HG03469 (cell line): ENCODE measurements around the gene ARHGAP23.

Experiments used
- ATAC-seq: cut with Tn5 transposase; IDR thresholded peaks from one replicate; pipeline ENCODE4 v1.9.1; 2021; ENCODE audit warnings: mild to moderate bottlenecking, moderate library complexity, moderate number of reproducible peaks; ENCODE audit not compliant: unreplicated experiment

Gene ARHGAP23

DNA sequence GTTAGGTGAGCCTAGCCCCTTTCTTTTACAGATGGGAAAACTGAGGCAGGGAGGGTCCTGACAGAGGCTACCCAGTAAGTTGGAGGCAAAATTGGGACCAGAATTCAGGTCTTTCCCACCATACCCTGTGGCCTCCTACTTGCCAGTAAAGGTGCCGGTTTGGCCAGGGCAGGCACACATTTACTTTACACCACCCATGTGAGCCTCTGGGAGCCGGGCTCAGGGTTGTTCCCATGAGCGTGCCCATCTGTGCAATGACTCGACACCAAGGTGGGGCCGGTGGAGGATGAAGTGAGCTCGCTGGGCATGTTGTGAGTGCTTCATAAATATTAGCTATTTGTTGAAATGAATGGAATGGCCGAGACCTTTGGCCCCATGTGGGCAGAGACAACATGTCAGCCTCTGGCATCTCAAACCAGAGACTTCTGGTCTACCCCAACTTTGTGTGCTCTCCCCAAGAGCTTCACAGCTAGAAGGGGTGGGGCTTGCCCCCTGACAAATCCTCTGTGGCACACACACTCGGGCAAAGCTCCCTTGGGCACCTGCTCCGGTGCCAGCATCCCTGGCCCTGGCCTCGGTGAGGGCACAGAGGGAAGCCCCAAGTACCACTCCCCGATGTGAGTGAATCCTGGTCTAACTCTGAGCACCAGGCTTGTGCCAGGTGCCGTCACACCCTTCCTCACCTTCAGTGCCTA, 117.4 kb downstream of the ARHGAP23 start:
- no peak for ATAC-seq

DNA sequence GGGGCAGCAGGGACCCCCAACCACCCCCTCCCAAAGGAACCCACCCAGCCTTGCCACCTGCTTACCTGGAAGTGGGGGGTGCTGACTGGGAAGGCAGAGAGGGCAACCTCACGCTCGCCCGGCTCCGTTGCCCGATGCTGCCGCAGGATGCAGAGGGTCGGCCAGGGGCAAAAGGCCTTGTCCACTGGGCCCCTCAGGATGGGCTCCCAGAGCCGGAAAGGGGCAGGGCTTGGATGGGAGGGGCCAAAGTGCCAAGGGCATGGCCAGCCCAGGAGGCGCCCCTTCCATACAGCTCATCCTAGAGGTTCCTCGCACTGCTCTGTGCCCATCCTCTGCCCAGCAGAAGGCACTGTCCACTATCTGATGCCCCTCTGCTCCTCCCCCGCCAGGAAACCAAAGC, 118.1 kb downstream of the ARHGAP23 start:
- ATAC-seq = no peak

DNA sequence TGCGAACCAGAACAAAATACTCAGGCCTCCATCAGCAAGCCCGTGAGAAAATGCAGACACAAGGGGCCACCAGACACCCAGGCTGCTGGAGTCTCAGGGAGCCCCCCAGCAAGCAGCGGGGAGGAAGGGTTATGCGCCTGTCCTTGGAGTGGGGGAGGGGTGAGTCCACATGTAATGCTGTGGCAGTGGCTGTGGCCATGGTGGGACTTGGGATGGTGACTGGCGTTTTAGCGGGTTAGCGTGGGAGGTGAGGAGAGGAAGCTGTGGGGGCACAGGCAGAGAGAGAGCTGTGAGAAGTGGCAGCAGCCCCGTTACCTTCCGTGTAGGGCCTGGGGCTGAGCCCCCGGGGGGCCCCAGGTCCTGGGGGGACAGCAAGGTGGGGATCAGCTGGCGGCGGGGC, 119.2 kb downstream of the ARHGAP23 start:
- ATAC-seq = no peak

DNA sequence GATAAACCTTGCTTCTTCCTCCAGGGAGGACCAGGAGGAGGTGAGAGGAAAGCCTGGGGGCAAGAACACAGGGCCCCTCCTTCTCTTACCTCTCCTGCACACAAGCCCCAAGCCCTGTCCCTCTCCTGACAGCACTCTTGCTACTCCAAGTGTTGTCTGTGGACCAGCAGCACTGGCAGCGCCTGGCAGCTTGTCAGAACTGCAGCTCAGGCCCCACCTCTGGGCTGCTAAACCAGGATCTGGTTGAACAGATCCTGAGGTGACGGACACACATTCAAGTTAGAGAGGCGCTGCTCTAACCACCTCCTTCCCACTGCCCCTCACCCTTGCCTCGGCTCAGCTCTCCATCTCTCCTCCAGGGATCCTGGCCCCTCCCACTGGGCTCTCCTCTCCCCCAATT, 121.0 kb downstream of the ARHGAP23 start:
- ATAC-seq = no peak

DNA sequence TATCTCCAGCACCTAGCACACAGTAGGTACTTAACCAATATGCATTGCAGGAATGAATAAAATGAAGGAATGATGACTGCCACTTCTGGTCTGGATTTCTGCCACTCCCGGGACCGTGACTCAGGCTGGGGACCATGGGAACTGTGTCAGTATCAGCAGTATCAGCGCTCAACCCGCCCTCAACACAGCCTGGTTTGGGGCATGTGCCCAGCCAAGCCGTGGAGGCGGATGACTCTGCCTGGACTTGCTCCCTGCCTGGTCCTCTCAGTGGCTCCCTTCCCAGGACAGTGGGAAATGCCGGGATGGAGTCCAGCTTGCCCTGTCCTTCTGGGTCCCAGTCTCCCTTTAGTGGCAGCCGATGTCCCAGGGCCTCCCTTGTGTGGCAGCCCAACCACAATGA, 122.4 kb downstream of the ARHGAP23 start:
- ATAC-seq = no peak

DNA sequence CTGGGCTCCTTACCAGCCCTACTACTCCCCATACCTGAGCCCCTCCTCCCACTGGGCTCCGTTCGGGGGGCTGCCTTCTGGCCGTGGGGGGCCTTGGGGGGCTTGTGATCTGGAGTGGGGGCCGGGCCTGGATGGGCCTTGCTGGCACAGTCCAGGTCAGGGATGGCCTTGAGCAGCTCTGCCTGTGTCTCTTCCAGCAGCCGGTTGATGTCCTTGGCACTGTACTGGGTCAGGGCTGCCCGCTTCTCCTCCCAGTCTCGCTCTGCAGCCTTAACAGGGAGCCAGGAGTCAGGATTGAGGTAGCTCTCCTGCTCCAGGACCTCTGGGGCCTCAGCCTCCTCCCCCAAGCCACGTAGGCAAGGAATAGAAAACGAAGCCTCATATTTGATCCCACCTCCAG, 122.9 kb downstream of the ARHGAP23 start:
- ATAC-seq = no peak

DNA sequence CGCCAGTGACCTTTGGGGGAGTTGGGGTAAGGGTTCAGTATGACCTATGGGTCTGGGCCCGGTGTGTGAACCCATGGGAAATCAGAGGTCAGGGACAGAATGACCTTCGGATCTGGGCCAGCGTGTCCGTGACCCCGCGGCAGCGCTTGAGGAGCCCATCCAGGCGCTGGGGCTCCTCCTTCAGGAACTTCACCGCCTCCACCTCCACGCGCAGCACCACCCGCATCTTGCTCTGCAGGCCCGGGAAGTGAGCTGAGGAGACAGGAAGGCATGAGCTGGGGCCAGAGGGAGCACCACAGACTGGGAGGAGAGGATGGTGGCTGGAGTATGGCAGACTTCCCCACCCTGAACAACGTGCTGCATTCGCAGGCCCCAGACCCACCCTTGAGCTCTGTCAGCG, 124.1 kb downstream of the ARHGAP23 start:
- ATAC-seq = no peak

DNA sequence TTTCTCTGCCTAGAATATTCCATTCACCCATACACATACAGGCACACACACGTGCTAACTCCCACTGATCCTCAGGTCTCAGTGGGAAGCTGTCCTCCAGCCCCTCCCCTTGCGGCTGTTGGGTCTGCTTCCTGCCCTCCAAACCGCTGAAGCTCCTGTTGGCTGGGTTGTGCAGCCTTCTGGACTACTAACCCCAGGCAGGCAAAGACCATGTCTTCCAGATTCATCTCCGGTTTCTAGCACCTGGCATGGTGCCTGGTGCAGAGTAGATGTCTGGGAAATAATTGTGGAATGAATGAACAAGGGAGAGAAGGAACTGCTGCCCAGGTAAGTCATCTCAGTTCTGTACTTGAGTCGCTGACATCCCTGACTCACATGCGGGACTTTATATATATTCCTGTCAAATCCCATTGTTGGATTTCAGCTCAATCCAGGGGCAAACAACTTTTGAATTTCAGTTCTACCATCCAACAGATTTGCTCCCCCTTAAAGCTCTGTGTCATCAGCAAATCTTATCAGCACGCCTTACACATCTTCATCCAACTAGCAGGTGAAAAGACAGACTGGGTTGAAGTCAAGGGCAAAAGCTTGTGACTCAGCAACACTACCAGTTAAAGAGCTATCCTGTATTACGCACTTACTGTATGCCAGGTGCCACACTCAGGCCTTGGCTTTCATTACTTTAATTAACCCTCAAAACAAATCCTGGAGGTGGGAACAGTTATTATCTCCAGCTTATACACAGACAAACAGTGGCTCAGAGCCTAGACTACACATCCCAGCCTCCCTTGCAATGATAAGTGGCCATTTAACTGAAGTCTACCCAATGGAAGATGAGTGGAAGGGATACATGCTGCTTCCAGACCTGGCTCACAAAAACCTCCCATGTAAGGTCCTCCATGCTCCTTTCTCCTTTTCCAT, 126.4 kb downstream of the ARHGAP23 start:
- no peak for ATAC-seq

DNA sequence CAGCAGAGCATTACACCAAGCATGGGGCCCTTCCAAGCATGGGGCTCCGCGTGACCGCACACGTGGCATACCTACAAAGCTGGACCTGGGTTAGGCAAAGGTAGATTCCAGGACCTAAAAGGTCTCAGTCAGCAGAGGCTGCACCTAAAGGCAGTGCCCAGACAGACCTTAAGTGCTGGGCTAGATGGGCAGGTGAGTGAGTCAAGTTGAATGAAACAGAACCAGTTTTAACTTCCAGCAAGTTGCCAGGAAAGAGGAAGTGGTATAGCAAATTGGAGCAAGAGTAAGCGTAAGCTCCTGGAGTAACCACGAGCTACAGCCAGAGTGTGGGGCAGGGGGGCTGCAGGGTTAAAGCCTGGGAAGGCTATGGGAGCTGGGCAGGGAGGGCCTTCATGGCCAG, 128.0 kb downstream of the ARHGAP23 start:
- ATAC-seq = no peak

DNA sequence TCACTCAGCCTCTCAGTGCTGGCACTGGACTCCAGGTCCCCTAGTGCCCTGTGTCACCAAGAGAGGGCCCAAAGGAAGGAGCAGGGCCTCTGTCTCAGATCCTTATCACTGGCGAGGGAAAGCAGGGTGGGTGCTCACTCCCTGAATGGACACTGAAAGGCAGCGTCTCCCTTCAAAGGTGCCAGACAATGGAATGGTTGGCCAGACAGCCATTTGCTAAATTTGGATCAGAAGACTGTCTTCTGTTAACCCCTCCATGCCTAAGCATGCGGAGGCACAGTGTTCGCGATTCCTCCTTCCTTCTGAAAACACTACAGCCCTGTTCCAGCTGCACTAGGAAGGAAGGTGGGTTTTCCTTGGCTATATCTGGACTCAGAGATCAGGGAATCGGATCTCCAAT, 129.1 kb downstream of the ARHGAP23 start:
- no peak for ATAC-seq

DNA sequence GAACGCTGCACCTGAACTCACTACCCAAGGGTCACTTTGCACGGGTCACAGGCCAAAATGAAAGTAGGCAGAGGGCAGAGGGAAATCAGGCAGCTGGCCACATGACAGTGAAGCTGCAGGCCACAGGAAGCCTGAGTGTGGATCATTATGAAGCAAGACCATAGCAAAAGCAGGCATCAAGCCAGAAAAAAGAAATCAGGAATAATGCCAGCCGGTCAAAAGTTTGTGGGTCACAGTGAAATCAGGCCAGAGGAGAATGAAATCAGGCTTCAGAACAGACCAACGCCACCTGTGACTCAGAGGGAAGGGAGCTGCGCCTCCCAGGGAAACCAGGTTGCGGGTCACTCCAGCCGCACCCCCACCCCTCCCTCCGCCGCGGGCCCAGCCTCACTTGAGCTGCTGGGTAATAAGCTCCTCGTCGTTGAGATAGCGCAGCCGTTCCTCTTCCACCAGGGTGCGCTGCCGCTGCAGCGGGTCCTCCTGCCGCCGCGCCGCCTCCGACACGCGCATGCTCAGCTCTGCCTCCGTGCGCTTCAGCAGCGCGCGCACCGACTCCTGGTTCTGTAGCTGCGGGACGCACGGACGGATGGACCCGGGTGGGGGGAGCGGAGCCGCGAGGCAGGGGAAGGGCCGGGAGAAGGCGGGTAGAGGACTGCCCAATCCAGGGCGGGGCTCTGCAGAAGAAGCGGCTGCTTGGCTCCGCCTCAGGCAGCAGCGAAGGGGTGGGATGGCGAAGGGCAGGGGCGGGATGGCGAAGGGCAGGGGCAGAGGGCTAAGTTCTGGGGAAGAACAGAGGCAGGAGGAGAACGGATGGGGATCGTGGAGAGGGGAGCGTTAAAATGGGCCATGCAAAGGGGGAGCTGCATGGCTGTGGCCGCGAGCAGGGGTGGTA, 129.8 kb downstream of the ARHGAP23 start:
- peak; percentile 55 for ATAC-seq

DNA sequence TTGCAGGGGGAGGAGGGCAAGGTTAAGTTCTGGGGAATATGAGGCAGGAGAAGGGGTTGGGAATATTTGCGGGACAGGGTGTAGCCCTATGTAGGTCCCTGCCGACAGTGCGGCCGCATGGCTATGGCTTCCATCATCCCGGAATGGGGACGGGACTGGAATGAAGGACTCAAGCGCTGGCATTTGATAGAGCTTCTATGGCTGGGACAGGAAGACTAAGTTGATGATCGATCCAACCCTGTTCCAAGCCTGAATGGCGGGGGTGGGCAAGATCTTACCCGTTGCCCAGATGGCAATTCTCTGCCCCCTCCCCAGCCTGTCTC, 130.4 kb downstream of the ARHGAP23 start:
- no peak for ATAC-seq

DNA sequence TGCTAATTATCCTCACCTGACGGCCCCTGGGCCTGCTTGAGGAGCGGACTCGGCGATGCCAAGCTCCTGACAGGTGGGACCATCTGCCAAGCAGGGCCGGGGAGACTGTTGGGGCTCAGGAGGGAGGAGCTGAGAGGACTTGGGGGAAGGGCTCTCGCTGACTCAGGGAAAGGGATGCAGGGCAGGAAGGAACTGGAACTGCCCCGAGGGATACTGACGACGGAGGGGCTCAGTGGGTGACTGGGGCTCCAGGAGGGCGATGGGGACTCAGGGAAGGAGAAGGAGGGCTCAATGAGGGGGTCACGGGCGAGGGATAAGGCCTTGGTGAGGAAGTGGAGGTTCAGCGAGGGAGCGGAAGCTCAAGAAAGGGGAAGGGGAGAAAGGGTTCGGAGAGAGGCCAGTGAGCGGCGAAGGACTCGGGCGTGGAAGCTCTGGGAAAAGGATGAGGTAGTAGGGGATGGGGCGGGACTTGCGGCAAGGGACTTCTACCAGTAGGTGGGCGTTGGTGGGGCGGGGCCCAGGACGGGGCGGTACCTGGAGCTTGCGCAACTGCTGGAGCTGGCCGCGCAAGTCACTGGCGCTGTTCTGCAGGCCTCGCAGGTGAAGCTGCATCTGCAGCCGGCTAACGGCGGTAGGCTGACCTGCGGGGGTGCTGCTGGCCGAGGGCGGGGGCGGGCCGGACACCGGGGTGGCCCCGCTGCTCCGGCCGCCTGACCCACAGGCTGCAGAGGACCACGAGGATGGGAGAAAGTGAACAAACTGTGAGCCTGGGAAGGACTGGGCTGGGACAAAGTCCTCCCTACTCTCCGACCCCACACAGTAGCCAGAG, 131.0 kb downstream of the ARHGAP23 start:
- no peak for ATAC-seq

DNA sequence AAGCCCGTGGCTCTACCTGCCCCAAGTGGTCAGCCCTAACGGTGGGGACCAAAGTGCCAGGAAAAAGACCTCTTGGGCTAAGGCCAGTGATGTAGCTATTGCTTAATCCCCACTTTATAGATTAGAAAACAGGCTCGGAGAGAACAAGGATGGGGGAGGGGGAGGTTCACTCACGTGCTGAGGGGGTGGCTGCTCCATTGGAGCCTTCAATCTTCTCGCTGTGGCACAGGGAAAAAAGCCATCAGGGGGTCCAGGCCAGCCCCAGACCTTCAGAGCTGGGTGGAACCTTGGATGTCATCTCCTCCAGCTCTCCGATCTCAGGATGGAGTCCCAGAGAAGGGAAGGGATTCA, 131.6 kb downstream of the ARHGAP23 start:
- no peak for ATAC-seq

DNA sequence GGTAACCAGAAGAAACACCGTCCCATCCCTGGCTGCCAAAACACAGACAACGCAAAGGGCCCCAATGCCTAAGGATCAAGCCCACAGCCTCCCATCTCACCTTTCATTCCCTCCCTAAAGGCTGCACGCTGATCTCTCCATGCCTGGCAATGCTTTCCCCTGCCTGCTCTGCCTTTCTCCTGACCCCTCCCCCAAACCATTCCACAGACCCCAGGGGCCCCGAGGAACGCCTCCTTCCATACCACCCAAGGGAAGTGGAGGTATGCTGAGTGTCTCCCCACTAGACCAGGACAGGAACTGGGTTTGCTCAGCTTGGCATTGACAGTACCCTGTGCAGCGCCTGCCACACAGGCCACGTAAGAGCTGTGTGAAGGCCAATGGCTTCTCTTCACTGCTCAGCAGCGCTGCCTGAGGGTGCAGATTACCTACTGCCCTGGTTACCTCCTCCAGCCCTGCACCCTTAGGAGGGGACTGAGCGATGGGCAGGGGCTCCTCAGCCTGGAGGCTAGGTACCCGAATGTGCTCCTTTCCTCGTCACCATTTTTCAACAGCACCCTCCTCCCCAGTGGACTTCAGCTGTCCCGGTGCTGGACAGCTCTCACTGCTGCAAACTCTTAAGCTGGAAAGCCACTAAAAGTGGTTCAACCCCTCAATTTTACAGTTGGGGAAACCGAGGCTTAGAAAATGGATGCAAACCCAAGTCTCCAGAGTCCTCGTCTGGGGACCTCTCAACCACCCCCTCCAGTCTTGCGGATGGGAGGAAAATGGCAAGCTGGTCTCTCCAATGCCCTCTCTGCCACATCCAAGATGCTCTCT, 132.4 kb downstream of the ARHGAP23 start:
- ATAC-seq = no peak

DNA sequence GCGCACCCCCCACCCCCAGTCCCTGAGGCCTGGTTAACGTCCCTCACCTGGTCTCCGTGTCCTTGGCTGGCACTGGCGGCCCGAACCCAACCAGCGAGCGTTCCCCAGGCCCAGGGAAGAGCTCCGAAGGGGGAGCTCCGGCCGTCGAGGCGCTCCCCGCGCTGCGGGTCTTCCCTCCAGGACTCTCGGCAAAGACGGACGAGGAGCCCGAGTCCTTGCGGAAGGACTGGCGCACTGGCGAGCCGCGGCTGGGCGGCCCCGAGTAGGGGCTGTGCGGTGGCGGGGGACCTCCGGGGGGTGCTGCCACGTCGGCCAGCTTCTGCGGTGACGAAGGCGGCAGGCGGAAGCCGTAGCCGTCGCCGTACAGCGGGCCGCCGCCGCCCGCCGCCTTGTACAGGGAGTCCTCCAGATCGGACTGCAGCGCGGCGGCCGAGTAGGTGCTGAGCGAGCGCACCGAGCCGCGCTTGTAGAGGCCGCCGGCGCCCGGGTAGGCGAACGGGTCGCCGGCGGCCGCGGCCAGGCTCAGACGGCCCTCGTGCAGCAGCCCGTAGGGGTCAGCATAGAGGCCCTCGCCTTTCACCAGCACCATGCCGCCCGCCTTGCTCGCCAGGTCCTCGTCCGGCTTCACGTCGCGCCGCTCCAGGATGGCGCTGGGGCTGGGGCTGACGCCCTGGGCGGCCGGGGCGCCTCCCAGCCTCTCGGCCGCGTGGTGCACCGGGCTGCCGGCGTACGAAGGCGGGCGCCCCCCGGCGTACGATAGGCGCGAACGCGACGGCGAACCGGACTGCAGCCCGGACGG, 133.4 kb downstream of the ARHGAP23 start:
- no peak for ATAC-seq
